GM18909 (cell line): ENCODE results near the gene CPNE4.

Source experiments
- ATAC-seq: cut with Tn5 transposase; IDR thresholded peaks from one replicate; pipeline ENCODE4 v1.9.1; 2021; ENCODE audit warnings: mild to moderate bottlenecking; ENCODE audit not compliant: unreplicated experiment, poor library complexity

The CPNE4 gene

DNA sequence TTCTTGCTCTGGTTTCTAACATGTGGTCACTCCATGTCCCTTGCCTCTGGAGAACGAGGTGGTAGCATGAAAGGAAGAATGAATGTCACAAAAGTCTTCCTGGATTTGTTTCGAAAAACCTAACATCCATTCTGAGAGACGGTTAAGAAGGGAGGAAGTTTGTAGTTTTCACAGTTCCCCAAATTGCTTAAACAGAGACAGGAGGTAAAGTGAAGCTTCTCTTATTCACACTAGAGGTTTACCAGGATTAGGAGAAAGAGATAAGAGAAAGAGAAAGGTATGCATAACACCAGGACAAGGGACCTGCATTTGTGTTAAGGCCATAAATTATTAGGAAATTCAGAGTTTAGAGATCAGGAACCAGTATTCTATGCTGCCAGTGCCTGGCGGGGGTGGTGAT, 228.1 kb downstream of the CPNE4 start:
- no peak for ATAC-seq

DNA sequence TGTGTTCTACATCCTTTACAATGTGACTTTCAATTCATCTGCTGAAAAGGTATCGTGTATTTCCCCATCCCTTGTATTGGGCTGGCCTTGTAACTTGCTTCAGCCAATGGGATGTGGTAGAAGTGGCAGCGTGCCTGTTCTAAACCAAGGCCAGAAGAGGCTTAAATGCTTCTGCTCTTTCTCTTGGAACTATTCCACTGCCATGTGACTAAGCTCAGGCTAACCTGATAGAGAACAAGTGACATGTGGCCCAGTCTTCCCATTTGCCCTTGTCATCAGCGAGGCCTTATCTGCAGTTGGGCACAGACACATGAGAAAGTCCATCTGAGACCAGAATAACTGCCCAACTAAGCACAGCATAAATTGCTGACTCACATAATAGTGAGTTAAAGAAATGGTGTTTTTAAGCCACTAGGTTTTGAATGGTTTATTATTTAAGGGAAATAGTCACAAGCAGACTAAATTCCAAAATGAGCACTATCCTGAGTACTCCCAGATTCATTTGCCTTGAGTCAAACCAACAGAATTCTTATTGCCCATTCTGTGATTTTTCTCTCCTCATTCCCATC, 230.2 kb downstream of the CPNE4 start:
- no peak for ATAC-seq

DNA sequence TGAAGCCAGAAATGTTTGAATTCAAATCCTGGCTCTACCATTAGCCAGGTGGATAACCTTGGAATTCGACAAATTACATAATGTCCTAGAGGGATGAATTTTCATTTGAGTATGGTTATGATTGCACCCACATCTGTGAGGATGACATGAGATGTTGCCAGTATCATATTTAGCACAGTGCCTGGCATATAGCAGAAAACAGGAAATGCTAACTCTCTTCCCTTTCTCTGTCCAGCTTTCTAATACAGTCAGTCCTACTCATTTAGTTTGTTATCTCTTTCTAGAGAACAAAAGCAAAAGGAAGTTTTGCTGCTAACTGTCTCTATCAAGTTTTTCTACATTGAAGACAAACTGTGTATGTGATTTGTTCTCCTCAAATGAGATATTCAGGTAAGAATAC, 231.7 kb downstream of the CPNE4 start:
- ATAC-seq: no peak

DNA sequence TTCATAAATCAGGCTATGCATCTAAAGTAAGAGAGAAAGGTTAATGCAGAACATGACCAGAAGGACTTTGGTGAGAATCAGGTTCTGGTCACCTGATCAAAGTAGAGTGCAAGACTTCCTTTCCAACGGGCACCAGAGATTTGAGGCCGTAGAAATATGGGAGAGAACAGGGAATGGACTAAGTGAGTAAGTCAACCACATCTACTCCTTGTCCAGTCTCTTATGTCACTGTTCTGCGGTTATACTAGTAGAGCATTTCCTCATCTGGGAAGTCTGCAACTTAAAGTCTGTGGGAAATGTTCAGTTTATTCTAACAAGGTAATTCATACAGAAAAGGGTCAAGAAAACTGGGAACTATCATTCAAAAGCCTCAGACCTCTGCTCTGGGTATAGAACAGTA, 232.8 kb downstream of the CPNE4 start:
- ATAC-seq: no peak

DNA sequence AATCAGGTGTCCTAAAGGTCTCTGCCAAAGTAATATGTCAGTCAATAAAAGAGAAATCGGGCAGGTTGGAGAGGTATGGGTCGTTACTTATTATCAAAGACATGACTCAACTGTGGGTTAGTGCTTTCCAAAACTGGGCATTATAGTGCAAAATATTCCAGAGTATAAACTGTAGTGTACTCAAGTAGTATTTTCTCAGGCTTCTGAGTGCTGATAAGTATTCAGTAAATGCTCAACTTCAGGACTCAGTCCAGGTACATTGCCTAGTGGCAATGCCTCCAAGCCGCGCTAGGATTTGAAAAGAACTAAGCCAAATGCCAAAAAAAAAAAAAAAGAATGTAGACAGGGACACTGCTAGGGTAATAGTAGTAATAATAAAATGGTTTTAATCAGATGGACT, 233.2 kb downstream of the CPNE4 start:
- no peak for ATAC-seq

DNA sequence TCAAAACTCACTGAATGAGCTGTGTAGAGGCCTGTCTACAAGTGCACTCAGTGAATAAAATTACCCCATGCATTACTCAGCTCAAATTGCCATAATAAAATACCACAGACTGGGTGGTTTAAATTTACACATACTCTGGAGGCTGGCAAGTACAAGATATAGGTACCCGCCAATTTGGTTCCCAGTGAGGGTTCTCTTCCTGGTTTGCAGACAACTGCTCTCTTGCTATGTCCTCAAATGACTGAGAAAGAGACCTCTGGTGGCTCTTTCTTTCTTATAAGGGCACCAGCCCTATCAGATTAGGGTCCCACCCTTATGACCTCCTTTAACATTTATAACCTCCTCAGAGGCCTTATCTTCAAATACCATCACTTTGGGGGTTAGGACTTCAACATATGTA, 237.0 kb downstream of the CPNE4 start:
- ATAC-seq: no peak

DNA sequence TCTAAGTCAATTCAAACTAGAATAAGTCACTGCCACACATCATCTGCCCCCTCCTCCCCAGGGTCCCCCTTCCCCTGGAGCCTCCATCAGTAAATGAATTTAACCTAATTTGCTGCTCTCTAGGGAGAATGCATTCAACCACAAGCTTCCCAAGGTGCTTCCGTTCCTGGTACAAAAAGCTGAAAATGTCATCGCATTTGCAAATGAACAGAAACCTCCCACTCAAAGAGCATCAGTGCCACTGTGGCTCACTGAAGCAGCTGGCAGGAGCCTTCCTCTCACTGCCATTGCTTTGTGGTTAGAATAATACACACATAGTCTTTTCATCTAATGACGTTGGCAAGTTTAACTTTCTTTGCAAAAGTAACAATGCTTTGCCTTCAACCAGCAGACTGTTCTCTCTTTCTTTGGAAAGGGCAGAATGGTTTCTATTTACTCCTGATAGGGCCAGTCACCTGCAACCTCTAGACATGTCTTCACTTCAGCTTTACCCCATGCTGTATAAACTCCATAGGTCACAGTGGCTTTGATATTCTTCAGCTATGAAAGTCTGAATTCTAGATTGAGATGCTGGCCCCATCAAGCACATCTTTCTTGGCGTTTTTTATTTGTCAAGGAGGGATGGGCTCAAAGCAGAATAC, 238.1 kb downstream of the CPNE4 start:
- ATAC-seq: peak; percentile 75

DNA sequence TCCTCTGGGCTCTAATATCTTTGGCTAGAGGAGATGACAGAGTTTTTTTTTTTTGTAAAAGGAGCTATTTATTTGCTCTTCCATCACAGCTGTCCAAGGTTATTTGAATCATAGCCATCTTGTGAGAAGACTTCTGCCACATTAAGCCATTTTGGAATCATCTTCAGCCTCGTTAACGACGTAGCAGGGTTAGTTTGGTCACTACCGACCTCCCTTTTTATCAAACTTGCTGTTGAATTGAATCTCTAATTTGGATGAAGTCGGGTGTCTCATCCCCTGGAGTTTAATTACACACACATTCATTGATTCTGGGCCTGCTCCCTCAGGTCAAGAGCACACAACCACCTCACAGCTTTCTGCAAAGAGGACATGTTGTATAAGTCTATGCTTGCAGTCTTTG, 238.7 kb downstream of the CPNE4 start:
- ATAC-seq: no peak

DNA sequence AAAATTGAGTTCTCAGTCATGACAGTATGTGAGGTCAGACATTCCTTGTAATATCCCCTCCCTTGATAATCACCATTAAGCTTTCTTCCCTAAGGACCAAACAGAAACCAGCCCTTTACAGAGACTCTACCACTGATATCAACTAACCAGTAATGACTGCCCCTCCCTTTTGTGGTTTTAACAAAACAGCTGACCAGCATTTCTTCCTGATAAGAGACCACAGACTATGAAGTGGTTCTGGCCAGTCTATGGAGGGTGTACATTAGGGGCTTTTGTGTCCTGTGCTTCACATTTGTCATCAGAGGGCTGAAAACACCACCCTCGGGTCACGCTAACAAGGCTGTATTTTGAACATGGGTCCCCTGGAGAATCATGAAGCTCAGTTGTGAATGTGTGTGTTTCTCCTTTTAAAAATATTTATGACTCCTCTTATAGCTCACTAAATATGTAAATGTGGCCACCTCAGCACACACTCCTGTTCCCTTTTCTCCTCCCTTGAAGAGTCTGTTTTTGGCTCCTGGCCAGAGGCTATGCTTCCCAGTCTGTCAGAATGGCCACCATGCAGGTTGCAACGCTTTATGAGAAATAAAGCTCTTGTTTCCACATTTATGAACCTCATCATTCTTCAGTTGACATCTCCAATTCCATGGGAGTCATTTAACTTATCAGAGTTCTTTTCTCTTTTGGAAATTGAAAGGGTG, 239.3 kb downstream of the CPNE4 start:
- peak; percentile 49 for ATAC-seq

DNA sequence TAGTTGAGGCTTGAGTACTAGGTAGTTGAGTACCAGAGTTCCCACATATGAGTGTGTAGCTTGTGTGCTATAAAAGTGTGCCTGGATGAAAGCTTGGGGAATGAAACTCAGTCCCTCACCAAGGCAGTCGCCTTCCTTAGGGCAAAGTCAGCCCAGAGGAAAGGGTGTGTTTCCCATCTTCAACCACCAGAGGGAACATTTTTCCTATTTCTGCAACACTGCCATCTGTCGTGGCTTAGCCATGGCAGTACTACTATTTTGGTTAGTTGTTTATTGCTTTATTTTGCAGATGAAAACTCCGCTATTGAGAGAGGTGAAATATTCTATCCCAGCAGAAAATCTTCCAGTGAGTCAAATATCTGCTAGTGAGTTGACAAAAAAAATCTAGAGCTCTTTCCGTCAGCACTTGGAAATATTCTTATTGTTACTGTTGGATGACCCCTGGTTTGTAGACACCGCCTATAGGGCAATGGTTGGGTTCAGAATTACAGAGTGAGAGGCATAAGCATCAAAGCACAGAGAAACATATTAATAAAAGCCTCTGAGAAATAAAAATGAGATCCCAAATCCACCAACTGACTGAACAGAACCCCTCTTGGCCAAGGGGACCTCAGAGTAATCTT, 239.9 kb downstream of the CPNE4 start:
- peak; percentile 56 for ATAC-seq

DNA sequence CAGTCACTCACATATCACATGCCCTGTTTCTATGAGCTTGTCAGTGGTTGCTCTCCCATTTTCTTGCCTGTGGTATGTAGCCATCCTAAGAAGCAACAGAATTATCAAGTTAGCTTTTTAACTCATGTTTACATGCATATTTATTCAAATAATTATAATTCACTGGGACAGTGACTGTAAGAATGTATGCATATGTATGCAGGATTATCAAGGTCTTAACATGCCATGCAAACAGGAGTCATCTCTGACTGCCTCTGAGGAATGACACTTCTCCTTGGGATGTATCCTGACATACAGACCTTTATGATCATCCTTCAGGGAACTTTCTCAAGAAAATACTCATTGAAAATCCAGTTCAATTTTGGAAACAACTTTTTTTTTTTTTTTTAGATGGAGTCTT, 240.9 kb downstream of the CPNE4 start:
- ATAC-seq: no peak

DNA sequence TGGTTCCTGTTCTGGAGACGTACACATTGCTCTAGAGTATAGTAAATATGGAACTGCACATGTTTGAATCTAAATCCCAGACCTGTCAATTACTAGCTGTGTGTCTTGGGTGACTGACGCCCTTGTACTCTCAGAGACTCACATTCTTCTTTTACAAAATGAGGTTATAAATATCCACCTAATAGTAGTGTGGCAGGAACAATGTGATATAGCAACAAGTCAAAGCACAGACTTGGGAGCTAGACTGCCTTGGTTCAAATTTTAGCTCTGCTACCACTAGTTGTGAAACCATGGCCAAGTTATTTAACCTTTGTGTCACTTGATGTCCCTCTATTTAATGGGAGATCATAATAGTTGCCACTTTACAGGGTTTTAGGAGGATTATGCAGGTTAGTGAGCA, 245.6 kb downstream of the CPNE4 start:
- no peak for ATAC-seq

DNA sequence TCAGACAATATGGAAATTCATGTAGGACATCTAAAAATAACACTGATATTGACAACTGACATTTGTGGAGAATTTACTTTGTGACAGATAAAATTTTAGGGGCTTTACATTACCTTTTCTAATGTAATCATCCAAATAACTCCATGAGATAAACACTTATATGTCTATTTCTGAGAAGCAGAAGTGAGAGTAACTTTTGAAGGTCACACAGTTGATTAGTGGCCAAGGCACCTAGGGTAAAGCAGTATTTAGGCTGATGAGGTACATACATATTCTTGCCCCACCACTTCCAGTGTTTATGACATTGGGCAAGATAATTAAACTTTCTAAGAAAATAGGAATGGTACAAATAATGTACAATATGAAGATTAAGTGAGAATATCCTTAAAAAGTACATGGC, 248.4 kb downstream of the CPNE4 start:
- ATAC-seq: no peak

DNA sequence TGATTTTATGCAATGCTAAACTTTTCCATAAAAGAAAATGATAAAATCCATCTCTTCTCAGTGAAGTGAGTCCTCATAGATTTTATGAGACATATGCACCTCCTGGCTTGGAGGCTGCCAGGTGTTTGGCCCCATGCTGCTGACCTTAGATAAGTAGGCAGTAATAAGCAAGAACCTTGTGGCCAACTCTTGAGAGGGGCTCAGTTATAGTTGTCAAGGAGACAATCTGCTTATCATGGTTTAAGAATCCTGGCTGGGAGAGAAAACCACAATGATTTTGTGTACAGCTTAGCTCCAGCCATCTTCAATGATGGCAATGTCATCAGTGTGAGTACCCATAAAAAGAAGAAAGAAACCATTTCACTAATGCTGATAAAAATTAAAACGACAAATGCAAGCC, 252.1 kb downstream of the CPNE4 start:
- no peak for ATAC-seq

DNA sequence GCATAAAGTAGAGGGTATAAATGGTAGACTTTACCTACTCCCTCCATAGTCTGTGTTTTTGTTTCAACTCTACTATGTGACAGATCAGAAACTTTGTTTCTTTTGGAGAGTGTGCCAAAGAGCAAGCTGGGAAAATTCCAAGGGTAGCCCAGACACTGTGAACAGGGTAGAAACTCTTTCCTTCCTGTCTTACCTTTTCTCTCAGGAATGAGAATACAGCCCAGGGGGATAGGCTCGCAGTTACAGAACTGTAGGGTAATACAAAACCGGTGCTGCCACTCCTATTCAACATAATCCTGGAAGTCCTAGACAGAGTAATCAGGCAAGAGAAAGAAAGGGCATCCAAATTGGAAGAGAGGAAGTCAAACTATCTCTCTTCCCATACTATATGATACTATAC, 256.3 kb downstream of the CPNE4 start:
- ATAC-seq: no peak

DNA sequence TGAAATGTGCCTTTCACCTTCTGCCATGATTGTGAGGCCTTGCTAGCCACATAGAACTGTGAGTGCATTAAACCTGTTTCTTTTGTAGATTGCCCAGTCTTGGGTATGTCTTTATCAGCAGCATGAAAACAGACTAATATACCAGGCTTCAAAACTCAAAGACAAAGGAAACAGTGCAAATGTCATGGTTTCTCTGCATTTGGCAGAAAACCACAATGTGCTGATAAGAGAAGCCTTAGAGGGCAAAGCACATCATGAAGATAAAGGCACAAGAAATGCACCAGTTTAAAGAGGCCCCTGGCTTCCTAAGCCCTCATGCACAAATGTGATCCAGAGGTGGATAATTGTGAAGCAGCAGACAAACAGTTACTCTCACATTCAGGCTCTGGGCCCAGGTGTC, 259.2 kb downstream of the CPNE4 start:
- ATAC-seq: no peak

DNA sequence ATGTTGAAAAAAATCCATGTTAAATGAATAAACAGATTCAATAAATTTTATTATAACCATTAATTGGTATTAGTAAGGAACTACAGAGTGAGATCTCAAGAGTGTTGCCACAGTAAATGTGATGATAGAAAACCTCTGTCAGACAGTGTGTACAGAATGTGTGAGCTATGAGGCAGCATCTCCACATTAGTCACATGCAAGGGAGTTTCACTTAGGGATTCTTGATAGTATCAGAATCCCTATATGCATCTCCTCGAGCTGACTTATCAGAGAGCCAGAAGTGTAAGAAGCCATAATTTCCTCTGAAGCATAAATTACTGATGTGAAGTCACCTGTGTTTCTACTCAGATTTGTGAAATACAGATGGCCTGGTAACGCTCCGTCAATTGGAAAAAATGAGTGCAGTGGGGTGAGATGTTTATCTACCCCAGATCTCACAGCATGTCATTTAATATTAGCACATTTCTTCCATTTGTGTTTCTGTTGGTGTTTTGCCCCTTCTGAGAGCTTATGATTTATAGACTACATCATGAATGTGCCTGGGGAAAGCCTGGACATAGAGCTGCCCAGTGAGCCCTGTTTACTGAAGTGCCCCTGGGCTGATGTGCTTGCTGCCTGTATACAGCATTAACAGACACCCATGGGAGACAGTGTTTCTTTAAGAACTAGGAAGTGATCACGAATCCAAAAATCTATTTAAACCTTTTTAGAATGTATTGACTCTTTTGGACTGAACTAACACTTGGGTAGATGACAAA, 262.4 kb downstream of the CPNE4 start:
- no peak for ATAC-seq

DNA sequence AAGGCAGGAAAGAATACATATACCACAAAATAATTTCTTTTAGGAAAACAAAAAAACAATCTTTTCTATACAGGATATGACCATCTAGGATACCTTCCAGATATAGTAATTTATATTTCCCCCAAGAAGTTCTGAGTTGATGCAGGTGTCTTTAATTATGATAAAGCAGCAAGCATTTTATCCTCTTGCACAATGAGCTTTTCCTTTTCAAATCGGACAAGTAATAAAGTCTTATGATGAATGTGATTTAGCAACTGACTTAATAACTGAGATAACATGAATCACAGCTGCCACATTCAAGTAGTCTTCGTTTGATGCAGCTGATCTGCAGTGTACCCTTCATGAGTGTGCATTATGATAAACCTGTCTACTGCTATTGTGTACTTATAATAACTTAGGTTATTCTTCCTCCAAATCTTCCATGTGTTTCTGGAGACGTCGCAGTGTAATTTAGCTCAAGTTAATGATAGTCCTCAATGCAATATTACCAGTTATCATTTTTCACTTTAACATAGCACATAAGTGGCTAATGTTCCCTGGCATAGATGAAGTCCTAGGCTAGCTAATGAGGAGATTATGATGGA, 271.7 kb downstream of the CPNE4 start:
- no peak for ATAC-seq

DNA sequence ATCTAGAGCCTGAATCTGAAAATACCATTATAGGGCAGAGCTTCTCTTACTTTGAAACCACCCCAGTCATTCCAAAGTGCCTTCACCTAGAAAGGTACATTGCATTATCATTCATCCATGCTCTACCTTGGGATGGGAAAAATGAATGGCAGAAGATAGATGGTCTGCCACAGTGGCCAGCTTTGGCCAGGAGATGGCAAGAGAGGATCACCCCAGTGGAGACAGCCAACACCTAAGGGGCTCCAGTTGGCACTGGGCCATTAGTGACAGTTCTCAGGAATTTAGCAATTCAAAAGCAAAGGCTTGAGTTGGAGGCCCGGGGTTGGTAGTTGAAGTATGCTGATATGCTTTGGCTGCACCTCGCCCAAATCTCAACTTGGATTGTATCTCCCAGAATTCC, 278.4 kb downstream of the CPNE4 start:
- ATAC-seq: no peak

DNA sequence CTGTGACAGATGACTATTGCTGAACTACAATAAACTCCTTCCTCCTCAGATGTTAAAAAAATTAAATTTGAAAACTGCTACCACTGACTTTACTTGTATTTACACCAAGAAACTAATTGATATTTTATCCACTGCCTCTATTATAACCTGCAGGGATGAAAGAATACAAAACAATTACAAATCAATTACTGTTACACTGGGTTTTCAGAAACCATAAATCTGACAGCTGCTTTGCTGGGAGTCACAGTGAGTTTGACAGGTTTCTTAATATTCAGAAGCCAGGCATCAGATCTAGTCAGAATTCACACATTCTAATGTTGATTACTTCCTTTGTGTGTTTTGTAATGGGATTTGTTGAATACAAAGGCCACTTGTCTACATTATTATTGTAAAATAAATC, 279.4 kb downstream of the CPNE4 start:
- ATAC-seq: no peak

DNA sequence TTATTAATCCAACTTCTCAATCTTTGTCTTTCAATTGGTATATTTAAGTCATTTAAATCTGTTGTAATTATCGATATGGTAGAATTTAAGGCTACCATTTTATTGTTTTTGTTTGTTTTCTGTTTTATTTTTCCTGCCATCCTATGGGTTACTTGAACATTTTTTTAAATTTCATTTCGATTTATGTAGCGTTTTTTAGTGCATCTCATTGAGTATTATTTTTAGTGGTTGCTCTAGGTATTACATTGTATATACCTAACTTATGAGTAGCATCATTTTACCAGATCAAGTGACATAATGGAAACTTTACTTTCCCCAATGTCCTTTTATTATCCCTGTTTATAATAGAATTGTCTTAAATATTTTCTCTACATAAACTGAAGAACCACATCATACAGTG, 284.6 kb downstream of the CPNE4 start:
- ATAC-seq: no peak
